Measurements from ENCODE around the gene ACADVL.

ACADVL gene

DNA sequence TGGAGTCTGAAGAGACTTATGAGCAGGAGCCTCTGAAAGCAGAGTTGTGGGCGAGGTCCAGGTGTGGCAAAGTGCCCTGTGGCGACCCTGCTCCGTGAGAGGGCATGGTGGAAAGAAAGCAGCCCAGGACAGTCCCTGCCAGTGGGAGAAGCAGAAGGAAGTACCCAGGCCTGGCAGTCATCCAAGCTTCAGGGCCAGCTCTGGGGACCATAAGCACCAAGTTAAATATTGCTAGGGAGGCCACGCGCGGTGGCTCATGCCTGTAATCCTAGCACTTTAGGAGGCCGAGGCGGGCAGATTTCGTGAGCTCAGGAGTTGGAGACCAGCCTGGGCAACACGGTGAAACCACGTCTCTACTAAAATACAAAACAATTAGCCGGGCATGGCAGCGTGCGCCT is 35.6 kb upstream of the ACADVL start:
- no peaks in the 10 kb centered on the region for H3K9me3 ChIP-seq (ENCODE audit: control insufficient read depth, low read length)
- H3K9ac ChIP-seq = no peak overlapping the region
- no peak overlapping the region for H3K27ac ChIP-seq
- H2AFZ ChIP-seq = no peak overlapping the region
- no peaks in the 10 kb centered on the region for H3K79me2 ChIP-seq
- no peak overlapping the region for H3K4me2 ChIP-seq (ENCODE audit: low read length)
- H3K27me3 ChIP-seq (ENCODE audit: control insufficient read depth, insufficient read depth, low read length) = no peaks in the 10 kb centered on the region
- H3K4me3 ChIP-seq (ENCODE audit: low read depth, low read length) = no peak overlapping the region
- TF ChIP-seq, protein P1, sequence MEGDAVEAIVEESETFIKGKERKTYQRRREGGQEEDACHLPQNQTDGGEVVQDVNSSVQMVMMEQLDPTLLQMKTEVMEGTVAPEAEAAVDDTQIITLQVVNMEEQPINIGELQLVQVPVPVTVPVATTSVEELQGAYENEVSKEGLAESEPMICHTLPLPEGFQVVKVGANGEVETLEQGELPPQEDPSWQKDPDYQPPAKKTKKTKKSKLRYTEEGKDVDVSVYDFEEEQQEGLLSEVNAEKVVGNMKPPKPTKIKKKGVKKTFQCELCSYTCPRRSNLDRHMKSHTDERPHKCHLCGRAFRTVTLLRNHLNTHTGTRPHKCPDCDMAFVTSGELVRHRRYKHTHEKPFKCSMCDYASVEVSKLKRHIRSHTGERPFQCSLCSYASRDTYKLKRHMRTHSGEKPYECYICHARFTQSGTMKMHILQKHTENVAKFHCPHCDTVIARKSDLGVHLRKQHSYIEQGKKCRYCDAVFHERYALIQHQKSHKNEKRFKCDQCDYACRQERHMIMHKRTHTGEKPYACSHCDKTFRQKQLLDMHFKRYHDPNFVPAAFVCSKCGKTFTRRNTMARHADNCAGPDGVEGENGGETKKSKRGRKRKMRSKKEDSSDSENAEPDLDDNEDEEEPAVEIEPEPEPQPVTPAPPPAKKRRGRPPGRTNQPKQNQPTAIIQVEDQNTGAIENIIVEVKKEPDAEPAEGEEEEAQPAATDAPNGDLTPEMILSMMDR (IDR thresholded peaks at IDR 0.05) = no peak
- H3K36me3 ChIP-seq (ENCODE audit: control insufficient read depth, insufficient read depth, low read length) = no peaks in the 10 kb centered on the region
- no peaks in the 10 kb centered on the region for H3K4me1 ChIP-seq

DNA sequence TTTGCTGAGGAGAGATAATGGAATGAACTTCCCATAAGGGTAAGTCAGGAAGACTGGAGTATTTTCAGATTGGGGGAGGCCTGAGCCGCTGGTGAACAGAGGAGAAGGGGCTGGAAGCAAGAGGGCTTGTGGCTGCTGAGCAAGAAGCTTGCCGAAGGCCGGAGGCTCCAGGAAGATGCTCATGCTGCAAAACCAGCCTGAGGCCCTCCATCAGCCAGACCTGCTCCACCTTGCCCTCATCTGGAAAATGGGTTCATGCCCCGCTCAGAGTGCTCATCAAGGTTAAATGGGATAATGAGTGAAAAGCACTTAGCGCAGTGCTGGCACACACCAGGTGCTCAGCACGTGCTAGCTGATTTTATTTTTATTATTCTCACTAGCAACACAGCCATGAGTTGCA is 35.1 kb upstream of the ACADVL start:
- no peaks in the 10 kb centered on the region for H3K27me3 ChIP-seq (ENCODE audit: control insufficient read depth, insufficient read depth, low read length)
- no peaks in the 10 kb centered on the region for H3K9me3 ChIP-seq (ENCODE audit: control insufficient read depth, low read length)
- TF ChIP-seq, protein P1 (IDR thresholded peaks at IDR 0.05) = no peak
- no peaks in the 10 kb centered on the region for H3K36me3 ChIP-seq (ENCODE audit: control insufficient read depth, insufficient read depth, low read length)
- H2AFZ ChIP-seq = no peak overlapping the region
- H3K4me2 ChIP-seq (ENCODE audit: low read length) = no peak overlapping the region
- no peak overlapping the region for H3K27ac ChIP-seq
- no peak overlapping the region for H3K4me3 ChIP-seq (ENCODE audit: low read depth, low read length)
- no peaks in the 10 kb centered on the region for H3K4me1 ChIP-seq
- no peak overlapping the region for H3K9ac ChIP-seq
- no peaks in the 10 kb centered on the region for H3K79me2 ChIP-seq

DNA sequence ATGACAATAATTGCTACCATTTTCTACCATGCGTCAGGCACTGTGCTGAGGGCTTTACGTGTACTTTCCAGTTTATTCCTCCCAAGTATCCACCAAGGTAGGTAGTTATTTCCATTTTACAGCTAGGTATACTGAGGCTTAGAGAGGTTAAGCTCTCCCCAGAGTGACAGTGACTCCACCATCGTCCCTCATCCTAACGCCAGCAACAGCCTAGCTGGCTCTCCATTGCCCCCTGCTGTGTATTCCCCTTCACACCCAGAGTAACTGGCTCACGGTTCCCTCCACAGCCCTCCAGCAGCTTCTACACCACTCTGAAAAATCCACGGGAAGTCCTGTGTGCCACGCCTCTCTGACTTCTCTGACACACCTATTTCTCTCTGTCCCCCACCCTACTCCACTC is 33.5 kb upstream of the ACADVL start:
- Histone ChIP-seq H3K9ac (no peak overlapping the region), H3K36me3 (ENCODE audit: control insufficient read depth, insufficient read depth, low read length) (no peaks in the 10 kb centered on the region), H3K27me3 (ENCODE audit: control insufficient read depth, insufficient read depth, low read length) (no peaks in the 10 kb centered on the region), H3K4me2 (ENCODE audit: low read length) (no peak overlapping the region), H3K27ac (no peak overlapping the region), H3K79me2 (no peaks in the 10 kb centered on the region), H3K4me1 (no peaks in the 10 kb centered on the region), H3K4me3 (ENCODE audit: low read depth, low read length) (no peak overlapping the region), H2AFZ (no peak overlapping the region), H3K9me3 (ENCODE audit: control insufficient read depth, low read length) (no peaks in the 10 kb centered on the region)
- TF ChIP-seq, protein P1 (IDR thresholded peaks at IDR 0.05) = no peak

DNA sequence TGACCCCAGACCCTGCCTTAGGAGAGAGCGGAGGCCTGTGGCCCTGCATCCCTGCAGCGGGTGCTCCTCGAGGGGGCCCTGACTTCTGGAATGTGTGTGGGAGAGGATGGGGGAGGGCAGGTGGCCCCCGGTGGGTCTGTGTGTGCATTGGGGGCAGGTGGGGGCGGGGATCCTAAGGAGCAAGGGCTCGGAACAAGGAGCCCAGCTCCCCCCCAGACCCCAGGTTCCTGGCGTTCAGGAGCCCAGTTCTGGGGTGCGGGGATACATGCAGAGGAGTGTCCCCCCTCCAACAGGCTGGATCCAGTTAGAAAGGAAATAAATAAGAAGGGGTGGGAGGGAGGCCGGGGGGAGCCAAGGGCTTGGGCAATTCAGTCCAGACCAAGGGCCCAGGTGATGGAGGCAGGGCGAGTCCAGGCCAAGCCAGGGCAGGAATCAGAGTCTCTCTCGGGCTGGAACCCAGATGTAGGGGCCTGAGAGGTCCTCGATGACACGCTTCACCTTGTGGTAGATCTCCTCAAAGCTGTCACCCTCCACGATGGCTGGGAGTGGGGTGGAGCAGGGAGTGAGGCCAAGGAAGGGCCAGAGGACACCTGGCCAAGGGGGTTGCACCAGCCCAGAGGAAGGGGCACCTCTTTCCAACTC is 29.3 kb upstream of the ACADVL start:
- Histone ChIP-seq H2AFZ (no peak overlapping the region), H3K4me3 (ENCODE audit: low read depth, low read length) (no peak overlapping the region), H3K4me1 (no peaks in the 10 kb centered on the region), H3K9me3 (ENCODE audit: control insufficient read depth, low read length) (no peaks in the 10 kb centered on the region), H3K36me3 (ENCODE audit: control insufficient read depth, insufficient read depth, low read length) (no peaks in the 10 kb centered on the region), H3K27ac (no peak overlapping the region), H3K4me2 (ENCODE audit: low read length) (no peak overlapping the region), H3K79me2 (no peaks in the 10 kb centered on the region), H3K27me3 (ENCODE audit: control insufficient read depth, insufficient read depth, low read length) (no peaks in the 10 kb centered on the region), H3K9ac (no peak overlapping the region)
- TF ChIP-seq, protein P1 (IDR thresholded peaks at IDR 0.05) = no peak

DNA sequence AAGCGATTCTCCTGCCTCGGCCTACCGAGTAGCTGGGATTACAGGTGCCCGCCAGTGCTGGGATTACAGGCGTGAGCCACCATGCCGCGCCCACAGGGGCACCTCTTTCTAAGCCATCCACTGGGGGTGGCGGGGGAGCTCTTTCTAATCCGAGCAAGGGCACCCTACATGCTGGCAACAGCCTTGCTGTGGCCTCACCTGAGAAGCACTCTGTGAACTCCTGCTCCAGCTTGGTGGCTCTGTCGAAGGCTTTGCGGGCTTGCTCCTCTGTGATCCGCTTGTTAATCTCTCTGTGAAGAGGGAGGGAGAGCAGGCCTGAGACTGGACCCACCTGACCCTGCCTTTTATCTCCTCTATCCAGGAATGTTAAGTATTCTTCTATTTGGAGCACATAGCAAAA is 28.7 kb upstream of the ACADVL start:
- no peak overlapping the region for H3K27ac ChIP-seq
- TF ChIP-seq, protein P1 (IDR thresholded peaks at IDR 0.05) = no peak
- no peak overlapping the region for H2AFZ ChIP-seq
- H3K79me2 ChIP-seq = no peaks in the 10 kb centered on the region
- H3K36me3 ChIP-seq (ENCODE audit: control insufficient read depth, insufficient read depth, low read length) = no peaks in the 10 kb centered on the region
- H3K9me3 ChIP-seq (ENCODE audit: control insufficient read depth, low read length) = no peaks in the 10 kb centered on the region
- H3K4me3 ChIP-seq (ENCODE audit: low read depth, low read length) = no peak overlapping the region
- no peaks in the 10 kb centered on the region for H3K4me1 ChIP-seq
- no peak overlapping the region for H3K4me2 ChIP-seq (ENCODE audit: low read length)
- H3K27me3 ChIP-seq (ENCODE audit: control insufficient read depth, insufficient read depth, low read length) = no peaks in the 10 kb centered on the region
- H3K9ac ChIP-seq = no peak overlapping the region

Data from parathyroid adenoma (tissue), 2 donors.